ENCODE results near the gene NAA80. TPM values are rescaled to one million over a fixed set of nuclear protein-coding genes. Genes with fewer than 3 reads are reported as not detected.

NAA80 gene
- total and polyA plus RNA-seq, 2 of the 13 experiments (the other 11 are each of a cell fraction or from before 2014, with no cell fraction given): 3.4 to 8.7 TPM

DNA sequence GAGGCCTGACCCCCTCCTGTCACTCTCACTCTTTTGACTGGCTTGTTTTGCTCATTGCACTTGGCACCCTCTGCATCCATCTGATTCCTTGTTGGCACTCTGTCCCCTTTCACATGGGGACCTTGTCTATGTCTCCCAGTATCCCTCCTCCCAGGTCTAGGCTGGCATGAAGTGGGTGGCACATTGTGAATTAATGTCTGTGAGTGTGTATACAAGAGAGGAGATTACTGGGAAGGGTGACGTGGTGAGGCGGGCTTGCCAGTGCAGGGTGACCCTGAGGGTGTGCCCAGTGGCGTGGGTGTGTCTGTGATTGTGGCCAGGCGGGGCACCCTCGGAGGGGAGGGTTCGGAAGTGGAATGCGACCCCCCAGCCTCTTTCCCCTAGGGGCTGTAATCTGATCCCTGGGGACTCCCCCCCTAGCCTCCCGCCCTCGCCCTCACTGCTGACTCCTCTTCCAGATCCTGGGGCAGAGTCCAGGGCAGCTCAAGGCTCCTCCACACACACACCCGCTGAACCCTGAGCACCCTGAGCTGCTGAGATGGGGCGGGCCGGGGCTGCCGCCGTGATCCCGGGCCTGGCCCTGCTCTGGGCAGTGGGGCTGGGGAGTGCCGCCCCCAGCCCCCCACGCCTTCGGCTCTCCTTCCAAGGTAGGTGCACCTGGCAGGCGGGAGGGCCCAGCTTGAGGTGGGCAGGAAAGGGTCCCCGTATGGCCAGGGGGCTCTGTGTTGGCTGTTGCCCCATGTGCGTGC is 30.3 kb downstream of the NAA80 start, which contains the start of gene SEMA3B (continued):
- TF ChIP-seq ZNF563 (CRISPR knock-in tag; IDR thresholded peaks at IDR 0.05) (no peak), KIAA2018 (CRISPR knock-in tag; IDR thresholded peaks at IDR 0.05; ENCODE audit: borderline replicate concordance) (no peak), ZFP36 (IDR thresholded peaks at IDR 0.05; ENCODE audit: borderline replicate concordance, low read depth, low read length, partially characterized antibody) (no peak), PBX3 (CRISPR knock-in tag; IDR thresholded peaks at IDR 0.05; ENCODE audit: borderline replicate concordance) (no peak), SIN3A (IDR thresholded peaks at IDR 0.05; ENCODE audit: borderline replicate concordance, low read depth, low read length) (peak; percentile 3; the same call in 1 of the 2 replicates), SIX1 (CRISPR knock-in tag; IDR thresholded peaks at IDR 0.05; ENCODE audit: borderline replicate concordance) (peak; percentile 97), ZBTB21 (CRISPR knock-in tag; IDR thresholded peaks at IDR 0.05) (no peak), PITX1 (CRISPR knock-in tag; IDR thresholded peaks at IDR 0.05) (no peak), JARID2 (CRISPR knock-in tag; IDR thresholded peaks at IDR 0.05; ENCODE audit: insufficient replicate concordance) (no peak), ZNF766 (CRISPR knock-in tag; IDR thresholded peaks at IDR 0.05; ENCODE audit: borderline replicate concordance) (no peak), RBAK (CRISPR knock-in tag; IDR thresholded peaks at IDR 0.05) (no peak), MZF1 (CRISPR knock-in tag; IDR thresholded peaks at IDR 0.05; ENCODE audit: borderline replicate concordance) (no peak), ARNT (IDR thresholded peaks at IDR 0.05) (no peak), KAT2B (IDR thresholded peaks at IDR 0.05; ENCODE audit: borderline replicate concordance, low read depth, low read length) (no peak)
- TF ChIP-seq, protein P1, sequence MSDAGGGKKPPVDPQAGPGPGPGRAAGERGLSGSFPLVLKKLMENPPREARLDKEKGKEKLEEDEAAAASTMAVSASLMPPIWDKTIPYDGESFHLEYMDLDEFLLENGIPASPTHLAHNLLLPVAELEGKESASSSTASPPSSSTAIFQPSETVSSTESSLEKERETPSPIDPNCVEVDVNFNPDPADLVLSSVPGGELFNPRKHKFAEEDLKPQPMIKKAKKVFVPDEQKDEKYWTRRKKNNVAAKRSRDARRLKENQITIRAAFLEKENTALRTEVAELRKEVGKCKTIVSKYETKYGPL (CRISPR knock-in tag; IDR thresholded peaks at IDR 0.05): no peak
- TF ChIP-seq, protein P2, sequence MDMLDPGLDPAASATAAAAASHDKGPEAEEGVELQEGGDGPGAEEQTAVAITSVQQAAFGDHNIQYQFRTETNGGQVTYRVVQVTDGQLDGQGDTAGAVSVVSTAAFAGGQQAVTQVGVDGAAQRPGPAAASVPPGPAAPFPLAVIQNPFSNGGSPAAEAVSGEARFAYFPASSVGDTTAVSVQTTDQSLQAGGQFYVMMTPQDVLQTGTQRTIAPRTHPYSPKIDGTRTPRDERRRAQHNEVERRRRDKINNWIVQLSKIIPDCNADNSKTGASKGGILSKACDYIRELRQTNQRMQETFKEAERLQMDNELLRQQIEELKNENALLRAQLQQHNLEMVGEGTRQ (IDR thresholded peaks at IDR 0.05; ENCODE audit: low read depth, low read length): no peak
- TF ChIP-seq, protein P2 (CRISPR knock-in tag; IDR thresholded peaks at IDR 0.05; ENCODE audit: borderline replicate concordance): no peak
